NCI-H1930 (cell line): ENCODE results near the gene KLHL33.

ENCODE experiments used
- DNase-seq, 2 experiments: peaks; one replicate each; lab custom pipeline; 2025; lab: John Stamatoyannopoulos, UW

Gene KLHL33

DNA sequence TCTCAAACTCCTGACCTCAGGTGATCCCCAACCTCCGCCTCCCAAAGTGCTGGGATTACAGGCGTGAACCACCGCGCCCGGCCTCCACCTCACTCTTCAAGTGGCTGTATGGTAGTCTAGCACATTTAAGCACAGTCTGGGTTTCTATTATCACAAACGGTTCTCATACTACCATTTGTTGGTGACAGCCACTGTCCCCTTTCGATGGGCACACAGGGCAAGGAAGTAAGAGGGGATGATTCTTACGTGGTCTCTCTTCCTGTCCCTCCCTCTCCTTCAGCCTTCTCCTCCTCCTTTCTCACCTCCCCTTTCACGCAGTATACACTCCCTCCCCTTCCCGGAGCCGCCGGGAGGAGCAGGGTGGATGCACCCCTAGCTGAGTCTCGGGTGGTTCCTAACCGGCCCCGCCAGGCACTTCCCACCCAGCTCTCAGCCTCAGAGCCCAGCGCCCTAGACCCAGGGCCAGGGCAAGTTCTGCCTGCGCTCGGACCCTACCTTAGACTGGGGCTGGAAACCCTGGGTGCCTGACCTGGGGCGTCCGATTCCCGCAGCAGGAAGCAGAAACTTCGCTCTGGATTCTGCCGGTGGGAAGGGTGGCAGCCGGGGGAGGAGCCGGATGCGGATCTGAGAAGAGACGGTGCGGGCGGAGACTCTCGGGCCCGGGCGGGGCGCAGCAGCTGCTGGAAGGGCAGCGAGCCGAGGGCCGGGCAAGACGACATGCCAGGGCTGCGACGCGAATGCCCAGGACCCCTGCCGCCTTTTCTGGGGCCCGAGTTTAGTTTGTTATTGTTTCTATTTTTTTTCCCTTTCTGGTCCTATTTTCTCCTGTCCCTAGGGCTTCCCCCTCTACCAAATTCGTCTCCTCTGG is 22.9 kb downstream of the KLHL33 start, which contains the start of gene TEP1:
Gene TEP1 (minus strand): TSS at position 626 of the 868 bp plus-strand sequence. CDS start 5,062 bp downstream, outside the sequence.
- DNase-seq = peak; percentile 58

- no peak for DNase-seq
Observed at GRCh38 chr14:20412411-20412810, 23.6 kb downstream of the KLHL33 start.

- no peak for DNase-seq
Observed at GRCh38 chr14:20409226-20409625, 26.7 kb downstream of the KLHL33 start.

- DNase-seq = no peak
Observed at GRCh38 chr14:20403521-20403920, 32.4 kb downstream of the KLHL33 start.

GRCh38 chr14:20400965-20401593 is 34.9 kb downstream of the KLHL33 start:
- no peak for DNase-seq

- no peak for DNase-seq
Observed at GRCh38 chr14:20400589-20400964, 35.4 kb downstream of the KLHL33 start.

GRCh38 chr14:20397511-20397910 is 38.5 kb downstream of the KLHL33 start:
- no peak for DNase-seq

- no peak for DNase-seq
Observed at GRCh38 chr14:20391505-20391904, 44.5 kb downstream of the KLHL33 start.

DNA sequence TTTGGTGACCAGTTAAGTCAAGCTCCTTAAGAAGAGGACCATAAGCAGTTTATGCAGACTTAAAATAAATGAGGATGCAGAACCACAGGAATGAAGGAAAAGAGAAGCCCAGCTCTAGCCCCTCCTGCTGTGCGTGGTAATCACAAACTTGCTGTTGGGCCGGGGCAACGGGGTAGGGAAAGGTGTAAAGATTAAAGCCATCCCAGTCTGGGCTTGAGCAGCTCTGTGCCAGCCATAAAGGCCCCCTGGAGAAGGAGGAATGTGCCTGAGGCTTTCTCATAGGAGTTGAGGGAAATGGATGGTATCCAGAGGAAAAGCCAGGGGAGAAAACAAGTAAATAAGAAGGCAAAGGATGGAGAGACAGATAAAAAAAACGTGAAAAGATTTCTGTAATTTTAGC is 47.8 kb downstream of the KLHL33 start:
- no peak for DNase-seq

DNA sequence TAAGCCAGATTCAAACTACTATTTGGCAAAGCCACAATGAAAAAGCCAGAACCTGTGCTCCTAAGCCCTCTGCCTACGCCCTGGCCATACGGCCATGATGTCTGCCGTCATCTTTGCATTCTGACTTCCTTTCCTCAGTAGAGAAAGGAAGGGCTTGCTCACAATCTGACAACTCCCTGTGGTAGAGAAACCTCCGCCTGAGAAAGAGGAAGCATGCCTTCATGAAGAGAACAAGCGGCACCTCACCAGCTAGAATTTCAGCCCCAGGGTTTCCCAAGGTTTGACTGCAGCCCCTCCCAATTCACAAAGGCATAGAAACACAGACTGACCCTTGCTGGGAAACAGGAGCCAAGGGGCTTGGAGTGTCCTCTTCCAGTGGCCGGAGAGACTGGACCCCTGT is 48.4 kb downstream of the KLHL33 start:
- no peak for DNase-seq

DNA sequence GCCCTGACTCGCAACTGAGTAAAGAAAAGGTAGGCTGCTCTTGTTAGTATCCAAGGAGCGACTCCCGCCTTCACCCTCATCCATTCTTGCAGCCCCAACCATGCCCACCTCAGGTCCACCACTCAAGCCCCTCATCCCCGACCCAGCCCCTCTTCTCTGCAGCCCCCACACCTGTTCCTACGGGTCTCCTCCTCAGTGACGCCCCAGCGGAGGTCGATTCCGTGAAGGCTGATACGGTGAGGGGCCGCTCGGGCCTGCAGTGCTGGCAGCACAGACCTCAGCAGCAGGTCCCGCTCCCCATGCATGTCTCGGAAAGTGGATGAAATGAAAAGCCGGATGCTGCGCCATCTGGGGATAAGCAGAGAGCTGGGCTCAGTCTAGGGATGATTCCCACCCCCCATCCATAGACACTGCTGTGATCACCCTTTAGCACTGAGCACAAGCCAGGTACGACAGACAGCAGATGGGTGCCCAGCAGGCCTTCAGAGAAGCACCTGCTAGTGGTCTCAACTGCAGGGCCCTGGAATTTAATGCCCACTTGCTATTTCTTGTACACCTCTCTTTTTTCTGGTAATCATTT is 49.6 kb downstream of the KLHL33 start:
- DNase-seq = no peak

- DNase-seq = no peak
Observed at GRCh38 chr14:20384886-20385285, 51.1 kb downstream of the KLHL33 start.

DNA sequence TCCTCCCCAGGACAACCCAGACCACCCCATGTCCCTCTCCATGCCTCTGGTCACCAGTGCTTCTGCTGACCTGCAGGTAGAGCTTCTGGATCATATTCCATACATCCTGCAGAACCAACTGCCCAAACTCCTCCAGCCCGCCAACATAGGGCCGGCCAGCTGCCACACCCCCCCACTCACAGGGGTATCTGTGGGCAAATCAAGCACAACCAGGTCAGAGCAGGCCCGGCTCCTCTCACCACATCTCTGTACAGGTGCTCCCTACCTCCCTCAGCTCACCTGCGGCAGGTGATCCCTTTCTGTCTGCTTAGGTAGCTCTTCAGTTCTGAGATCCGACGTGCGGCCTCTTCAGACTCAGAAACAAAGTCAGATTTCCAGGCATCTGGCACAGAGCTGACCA is 51.6 kb downstream of the KLHL33 start:
- no peak for DNase-seq

DNA sequence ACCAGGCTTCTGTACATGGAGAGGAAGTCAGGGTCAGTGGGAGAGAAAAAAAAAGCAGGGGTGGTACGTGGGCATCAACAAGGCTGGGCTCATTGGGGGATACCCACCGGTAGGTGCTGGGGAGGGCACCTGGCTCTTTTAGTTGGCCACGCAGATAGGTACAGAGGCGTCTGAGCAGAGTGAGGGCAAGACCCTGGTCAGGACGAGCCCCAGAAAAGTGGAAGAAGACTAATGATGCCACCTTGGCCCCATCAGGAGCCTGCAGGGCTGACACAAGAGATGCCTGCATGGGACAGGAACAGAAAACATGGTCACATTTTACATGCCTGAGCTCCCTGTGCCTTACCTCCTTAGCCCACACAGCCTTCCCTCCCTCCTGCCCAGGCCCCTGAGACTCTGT is 52.3 kb downstream of the KLHL33 start:
- no peak for DNase-seq

DNA sequence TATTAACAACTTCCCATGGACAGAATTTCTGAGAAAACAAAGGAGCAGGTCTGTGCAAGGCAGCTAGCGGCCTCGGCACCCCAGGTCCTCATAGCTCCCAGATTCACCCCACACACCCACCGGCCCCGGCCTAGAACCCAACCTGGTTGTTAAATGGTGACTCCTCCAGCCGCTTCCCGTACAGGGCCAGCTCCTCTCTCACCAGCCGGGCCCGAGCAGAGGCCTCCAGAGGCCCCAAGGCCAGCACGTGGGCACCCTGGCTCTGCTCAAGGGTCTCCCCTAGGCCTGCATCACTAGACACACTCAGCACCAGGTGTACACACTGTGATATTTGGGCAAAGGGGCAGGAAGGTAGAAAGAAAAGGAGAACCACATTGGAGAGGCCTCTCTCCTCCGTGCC is 52.9 kb downstream of the KLHL33 start:
- no peak for DNase-seq

DNA sequence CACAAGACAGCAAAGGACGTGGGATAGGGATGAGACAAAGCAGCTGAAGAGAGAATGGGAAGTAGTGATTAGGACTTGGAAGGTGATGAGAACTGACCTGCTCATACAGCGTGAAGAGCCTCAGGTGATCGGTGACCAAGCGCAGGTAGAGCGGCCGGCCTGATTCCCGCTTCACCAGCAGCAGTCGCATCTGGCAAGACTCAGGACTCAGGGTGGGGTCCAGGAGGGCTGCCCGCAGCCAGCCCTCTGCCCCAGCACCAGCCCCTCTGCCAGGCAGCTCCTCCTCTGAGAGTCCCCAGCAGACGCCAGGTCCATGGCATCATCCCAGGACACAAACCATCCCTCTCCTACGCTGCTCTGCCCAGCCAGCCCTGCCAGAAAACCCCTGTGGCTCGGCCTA is 53.4 kb downstream of the KLHL33 start:
- DNase-seq = no peak

GRCh38 chr14:20381341-20381740 is 54.6 kb downstream of the KLHL33 start:
- no peak for DNase-seq

- DNase-seq = no peak
Observed at GRCh38 chr14:20380681-20381080, 55.3 kb downstream of the KLHL33 start.

- DNase-seq = no peak
Observed at GRCh38 chr14:20379743-20380142, 56.2 kb downstream of the KLHL33 start.

- no peak for DNase-seq
Observed at GRCh38 chr14:20377171-20377570, 58.8 kb downstream of the KLHL33 start.

GRCh38 chr14:20376071-20376588 is 59.8 kb downstream of the KLHL33 start:
- no peak for DNase-seq
